ENCODE results near the gene PSMB3. TPM values are rescaled to one million over a fixed set of nuclear protein-coding genes. Genes with fewer than 3 reads are reported as not detected.

The PSMB3 gene
- total and polyA plus RNA-seq, 9 of the 15 experiments (the other 6 are each of a cell fraction or from before 2014, with no cell fraction given) = 460 to 2,775 (median 574) TPM

DNA sequence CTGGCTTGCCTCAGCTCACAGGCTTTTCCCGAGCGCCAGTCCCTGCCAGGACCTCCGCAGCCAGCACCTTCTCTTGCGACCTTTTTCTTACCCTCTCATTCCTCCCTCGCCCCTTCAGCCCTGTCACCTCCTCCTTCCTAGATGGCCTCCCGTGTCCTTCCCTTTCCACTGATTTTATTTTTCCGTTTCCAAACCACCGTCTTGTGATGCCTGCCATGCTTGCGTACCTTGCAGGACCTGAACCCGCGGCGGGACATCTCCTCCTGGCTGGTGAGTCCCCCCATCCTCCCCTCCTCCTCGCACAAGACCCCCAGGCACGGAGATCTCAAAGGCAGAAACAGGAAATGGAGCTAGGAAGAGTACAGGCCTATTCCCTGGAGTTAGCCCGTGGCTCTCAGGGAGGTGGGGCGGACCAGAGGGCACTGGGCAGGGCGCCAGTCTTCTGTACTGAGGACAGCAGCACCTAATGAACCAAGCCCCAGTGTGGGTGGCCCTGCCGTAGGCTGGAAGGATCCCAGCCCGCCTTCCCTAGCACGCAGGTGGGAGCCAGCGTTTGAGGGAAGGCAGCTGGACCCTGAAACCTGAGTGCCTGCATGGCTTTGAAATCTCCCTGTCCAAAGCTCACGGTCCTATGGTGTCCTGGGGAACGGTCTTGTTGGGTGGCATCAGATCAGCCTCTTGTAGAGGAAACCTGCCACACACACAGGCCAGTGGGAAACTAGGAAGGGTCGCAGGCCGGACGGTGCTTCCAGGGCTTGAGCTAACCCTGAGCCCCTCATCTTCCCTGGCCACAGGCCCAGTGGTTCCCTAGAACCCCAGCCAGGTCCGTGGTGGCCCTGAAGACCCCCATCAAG, 21.8 kb upstream of the PSMB3 start (continued):
- peak; percentile 45; the same call in 1 of the 2 replicates for TF ChIP-seq OTX1 (CRISPR knock-in tag; IDR thresholded peaks at IDR 0.05)
- TF ChIP-seq PTRF (tag; IDR thresholded peaks at IDR 0.05) = no peak
- TF ChIP-seq, protein P1, sequence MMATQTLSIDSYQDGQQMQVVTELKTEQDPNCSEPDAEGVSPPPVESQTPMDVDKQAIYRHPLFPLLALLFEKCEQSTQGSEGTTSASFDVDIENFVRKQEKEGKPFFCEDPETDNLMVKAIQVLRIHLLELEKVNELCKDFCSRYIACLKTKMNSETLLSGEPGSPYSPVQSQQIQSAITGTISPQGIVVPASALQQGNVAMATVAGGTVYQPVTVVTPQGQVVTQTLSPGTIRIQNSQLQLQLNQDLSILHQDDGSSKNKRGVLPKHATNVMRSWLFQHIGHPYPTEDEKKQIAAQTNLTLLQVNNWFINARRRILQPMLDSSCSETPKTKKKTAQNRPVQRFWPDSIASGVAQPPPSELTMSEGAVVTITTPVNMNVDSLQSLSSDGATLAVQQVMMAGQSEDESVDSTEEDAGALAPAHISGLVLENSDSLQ (IDR thresholded peaks at IDR 0.05) = 0 out of 2 replicates have a peak, but pooled peaks have one; percentile 8
- TF ChIP-seq, protein P2, sequence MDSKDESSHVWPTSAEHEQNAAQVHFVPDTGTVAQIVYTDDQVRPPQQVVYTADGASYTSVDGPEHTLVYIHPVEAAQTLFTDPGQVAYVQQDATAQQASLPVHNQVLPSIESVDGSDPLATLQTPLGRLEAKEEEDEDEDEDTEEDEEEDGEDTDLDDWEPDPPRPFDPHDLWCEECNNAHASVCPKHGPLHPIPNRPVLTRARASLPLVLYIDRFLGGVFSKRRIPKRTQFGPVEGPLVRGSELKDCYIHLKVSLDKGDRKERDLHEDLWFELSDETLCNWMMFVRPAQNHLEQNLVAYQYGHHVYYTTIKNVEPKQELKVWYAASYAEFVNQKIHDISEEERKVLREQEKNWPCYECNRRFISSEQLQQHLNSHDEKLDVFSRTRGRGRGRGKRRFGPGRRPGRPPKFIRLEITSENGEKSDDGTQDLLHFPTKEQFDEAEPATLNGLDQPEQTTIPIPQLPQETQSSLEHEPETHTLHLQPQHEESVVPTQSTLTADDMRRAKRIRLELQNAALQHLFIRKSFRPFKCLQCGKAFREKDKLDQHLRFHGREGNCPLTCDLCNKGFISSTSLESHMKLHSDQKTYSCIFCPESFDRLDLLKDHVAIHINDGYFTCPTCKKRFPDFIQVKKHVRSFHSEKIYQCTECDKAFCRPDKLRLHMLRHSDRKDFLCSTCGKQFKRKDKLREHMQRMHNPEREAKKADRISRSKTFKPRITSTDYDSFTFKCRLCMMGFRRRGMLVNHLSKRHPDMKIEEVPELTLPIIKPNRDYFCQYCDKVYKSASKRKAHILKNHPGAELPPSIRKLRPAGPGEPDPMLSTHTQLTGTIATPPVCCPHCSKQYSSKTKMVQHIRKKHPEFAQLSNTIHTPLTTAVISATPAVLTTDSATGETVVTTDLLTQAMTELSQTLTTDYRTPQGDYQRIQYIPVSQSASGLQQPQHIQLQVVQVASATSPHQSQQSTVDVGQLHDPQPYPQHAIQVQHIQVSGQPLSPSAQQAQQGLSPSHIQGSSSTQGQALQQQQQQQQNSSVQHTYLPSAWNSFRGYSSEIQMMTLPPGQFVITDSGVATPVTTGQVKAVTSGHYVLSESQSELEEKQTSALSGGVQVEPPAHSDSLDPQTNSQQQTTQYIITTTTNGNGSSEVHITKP (IDR thresholded peaks at IDR 0.05; ENCODE audit: partially characterized antibody) = peak; percentile 58
- no peak for TF ChIP-seq HMG20A (CRISPR knock-in tag; conservative IDR thresholded peaks at IDR 0.05)
- TF ChIP-seq, protein P3, sequence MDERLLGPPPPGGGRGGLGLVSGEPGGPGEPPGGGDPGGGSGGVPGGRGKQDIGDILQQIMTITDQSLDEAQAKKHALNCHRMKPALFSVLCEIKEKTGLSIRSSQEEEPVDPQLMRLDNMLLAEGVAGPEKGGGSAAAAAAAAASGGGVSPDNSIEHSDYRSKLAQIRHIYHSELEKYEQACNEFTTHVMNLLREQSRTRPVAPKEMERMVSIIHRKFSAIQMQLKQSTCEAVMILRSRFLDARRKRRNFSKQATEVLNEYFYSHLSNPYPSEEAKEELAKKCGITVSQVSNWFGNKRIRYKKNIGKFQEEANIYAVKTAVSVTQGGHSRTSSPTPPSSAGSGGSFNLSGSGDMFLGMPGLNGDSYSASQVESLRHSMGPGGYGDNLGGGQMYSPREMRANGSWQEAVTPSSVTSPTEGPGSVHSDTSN (CRISPR knock-in tag; IDR thresholded peaks at IDR 0.05; ENCODE audit: low read depth) = no peak
- TF ChIP-seq, protein P3 (tag; conservative IDR thresholded peaks at IDR 0.05; ENCODE audit: low read depth) = no peak
- TF ChIP-seq SIN3A (IDR thresholded peaks at IDR 0.05; ENCODE audit: borderline replicate concordance in 2 of 2, control insufficient read depth in 1 of 2, low read depth in 2 of 2, low read length in 2 of 2) = no peak; a peak in 1 of 4 replicates
- no peak for TF ChIP-seq CBX1 (IDR thresholded peaks at IDR 0.05; ENCODE audit: low read depth)
- peak; percentile 35 for TF ChIP-seq SAP30 (IDR thresholded peaks at IDR 0.05; ENCODE audit: borderline replicate concordance, insufficient read depth, low read depth, low read length, poor library complexity, severe bottlenecking)
- TF ChIP-seq, protein P4, sequence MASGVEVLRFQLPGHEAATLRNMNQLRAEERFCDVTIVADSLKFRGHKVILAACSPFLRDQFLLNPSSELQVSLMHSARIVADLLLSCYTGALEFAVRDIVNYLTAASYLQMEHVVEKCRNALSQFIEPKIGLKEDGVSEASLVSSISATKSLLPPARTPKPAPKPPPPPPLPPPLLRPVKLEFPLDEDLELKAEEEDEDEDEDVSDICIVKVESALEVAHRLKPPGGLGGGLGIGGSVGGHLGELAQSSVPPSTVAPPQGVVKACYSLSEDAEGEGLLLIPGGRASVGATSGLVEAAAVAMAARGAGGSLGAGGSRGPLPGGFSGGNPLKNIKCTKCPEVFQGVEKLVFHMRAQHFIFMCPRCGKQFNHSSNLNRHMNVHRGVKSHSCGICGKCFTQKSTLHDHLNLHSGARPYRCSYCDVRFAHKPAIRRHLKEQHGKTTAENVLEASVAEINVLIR (CRISPR knock-in tag; IDR thresholded peaks at IDR 0.05) = no peak
- TF ChIP-seq PHF20 (IDR thresholded peaks at IDR 0.05; ENCODE audit: partially characterized antibody) = peak; percentile 13
- peak; percentile 89 for TF ChIP-seq NFIC (IDR thresholded peaks at IDR 0.05)
- no peak for TF ChIP-seq CC2D1A (IDR thresholded peaks at IDR 0.05)
- 0 out of 2 replicates have a peak, but pooled peaks have one; percentile 56 for TF ChIP-seq NBN (IDR thresholded peaks at IDR 0.05; ENCODE audit: low read depth)
- peak; percentile 39; the same call in 1 of the 2 replicates for TF ChIP-seq SMARCE1 (IDR thresholded peaks at IDR 0.05)
- TF ChIP-seq HLTF (IDR thresholded peaks at IDR 0.05) = peak; percentile 84; the same call in 1 of the 2 replicates
- TF ChIP-seq MTA1 (IDR thresholded peaks at IDR 0.05; ENCODE audit: borderline replicate concordance) = no peak
- TF ChIP-seq HSF4 (CRISPR knock-in tag; IDR thresholded peaks at IDR 0.05; ENCODE audit: borderline replicate concordance) = no peak

Measured in K562 (cell line).